Effector memory CD4-positive, alpha-beta T cell (primary cell): ENCODE measurements around the gene SRGAP1.

ENCODE experiments used
- DNase-seq, 3 donors: peaks; one replicate each; pipeline ENCODE4 v3.0.0-alpha.2; 2020
- H3K27ac ChIP-seq: 2 replicates; pipeline ENCODE4 v1.7.0; 2013; ENCODE audit warnings: mild to moderate bottlenecking, low read length, moderate library complexity; ENCODE audit not compliant: insufficient read depth, poor library complexity, severe bottlenecking
- H3K27me3 ChIP-seq: replicated peaks from 2 replicates; pipeline ENCODE4 v1.7.0; 2013; ENCODE audit warnings: mild to moderate bottlenecking, low read length; ENCODE audit not compliant: insufficient read depth, control insufficient read depth, poor library complexity, severe bottlenecking
- H3K36me3 ChIP-seq: 2 replicates; pipeline ENCODE4 v1.7.0; 2013; ENCODE audit warnings: mild to moderate bottlenecking, low read length, moderate library complexity; ENCODE audit not compliant: control insufficient read depth, insufficient read depth
- H3K4me1 ChIP-seq: 2 replicates; pipeline ENCODE4 v1.7.0; 2013; ENCODE audit warnings: low read length, mild to moderate bottlenecking; ENCODE audit not compliant: control insufficient read depth, insufficient read depth, poor library complexity, severe bottlenecking
- H3K4me3 ChIP-seq: 2 replicates; pipeline ENCODE4 v1.7.0; 2013; ENCODE audit warnings: low read length, low read depth, mild to moderate bottlenecking; ENCODE audit not compliant: insufficient read depth, poor library complexity, severe bottlenecking
- H3K9me3 ChIP-seq: 2 replicates; pipeline ENCODE4 v1.7.0; 2013; ENCODE audit warnings: mild to moderate bottlenecking, low read length, moderate library complexity; ENCODE audit not compliant: control insufficient read depth

The SRGAP1 gene

GRCh38 chr12:63924781-63925180 is 80.3 kb downstream of the SRGAP1 start:
- Histone ChIP-seq H3K4me3 (no peak overlapping the region), H3K4me1 (no peaks in the 10 kb centered on the region), H3K9me3 (no peaks in the 10 kb centered on the region), H3K27ac (no peak overlapping the region), H3K27me3 (no peaks in the 10 kb centered on the region), H3K36me3 (no peaks in the 10 kb centered on the region)
- DNase-seq: no peak

GRCh38 chr12:63927511-63927910 is 83.0 kb downstream of the SRGAP1 start:
- no peak for DNase-seq
- no peaks in the 10 kb centered on the region for H3K4me1 ChIP-seq
- H3K36me3 ChIP-seq: no peaks in the 10 kb centered on the region

DNA sequence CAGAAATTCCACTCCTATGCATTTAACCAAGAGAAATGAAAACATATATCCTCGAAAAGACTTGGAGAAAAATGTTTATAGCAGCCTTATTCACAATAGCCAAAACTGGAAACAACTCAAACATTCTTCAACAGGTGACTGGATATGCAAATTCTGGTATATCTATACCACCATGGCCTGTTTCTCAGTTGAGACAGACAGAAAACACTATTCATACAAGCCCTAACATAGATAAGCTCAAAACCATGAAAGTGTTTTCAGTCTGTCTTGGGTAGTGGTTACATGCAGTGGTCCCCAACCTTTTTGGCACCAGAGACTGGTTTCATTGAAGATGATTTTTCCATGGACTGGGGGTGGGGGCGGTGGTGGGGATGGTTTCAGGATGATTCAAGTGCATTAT is 83.8 kb downstream of the SRGAP1 start:
- H3K4me1 ChIP-seq: no peaks in the 10 kb centered on the region
- DNase-seq: no peak
- no peak overlapping the region for H3K4me3 ChIP-seq
- H3K9me3 ChIP-seq: no peaks in the 10 kb centered on the region
- no peaks in the 10 kb centered on the region for H3K27me3 ChIP-seq
- no peak overlapping the region for H3K27ac ChIP-seq
- no peaks in the 10 kb centered on the region for H3K36me3 ChIP-seq

More at GRCh38 chr12:63927511-63927910, 83.0 kb downstream of the SRGAP1 start:
- Histone ChIP-seq H3K4me3 (no peak overlapping the region), H3K27ac (no peak overlapping the region), H3K27me3 (no peaks in the 10 kb centered on the region), H3K9me3 (no peaks in the 10 kb centered on the region)

GRCh38 chr12:63929426-63929825 is 84.9 kb downstream of the SRGAP1 start:
- no peak overlapping the region for H3K27ac ChIP-seq
- DNase-seq: no peak

DNA sequence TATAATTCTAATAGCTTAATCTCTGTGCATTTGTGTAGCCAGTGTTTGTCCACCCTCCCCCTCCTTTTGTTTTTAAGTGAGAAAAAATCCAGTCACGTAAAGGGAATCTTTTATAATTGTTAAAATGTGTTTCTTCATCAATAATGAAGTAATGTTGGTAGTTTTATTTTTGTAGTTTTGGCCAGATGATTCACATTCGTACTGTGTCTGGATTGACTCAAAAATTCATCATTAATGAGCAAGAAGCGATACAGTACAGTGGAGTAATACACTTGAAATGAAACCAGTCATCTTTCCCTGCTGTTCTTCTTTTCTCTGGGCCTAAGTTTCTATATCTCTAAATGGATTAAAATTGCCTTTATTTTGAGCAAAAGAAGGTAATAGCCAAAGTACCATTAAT is 86.5 kb downstream of the SRGAP1 start:
- DNase-seq: no peak
- Histone ChIP-seq H3K27ac (no peak overlapping the region), H3K4me1 (no peaks in the 10 kb centered on the region), H3K27me3 (no peaks in the 10 kb centered on the region), H3K9me3 (no peaks in the 10 kb centered on the region), H3K4me3 (no peak overlapping the region), H3K36me3 (no peaks in the 10 kb centered on the region)

More at GRCh38 chr12:63929426-63929825, 84.9 kb downstream of the SRGAP1 start:
- H3K4me1 ChIP-seq: no peaks in the 10 kb centered on the region
- no peaks in the 10 kb centered on the region for H3K9me3 ChIP-seq
- no peak overlapping the region for H3K4me3 ChIP-seq
- no peaks in the 10 kb centered on the region for H3K36me3 ChIP-seq
- no peaks in the 10 kb centered on the region for H3K27me3 ChIP-seq

DNA sequence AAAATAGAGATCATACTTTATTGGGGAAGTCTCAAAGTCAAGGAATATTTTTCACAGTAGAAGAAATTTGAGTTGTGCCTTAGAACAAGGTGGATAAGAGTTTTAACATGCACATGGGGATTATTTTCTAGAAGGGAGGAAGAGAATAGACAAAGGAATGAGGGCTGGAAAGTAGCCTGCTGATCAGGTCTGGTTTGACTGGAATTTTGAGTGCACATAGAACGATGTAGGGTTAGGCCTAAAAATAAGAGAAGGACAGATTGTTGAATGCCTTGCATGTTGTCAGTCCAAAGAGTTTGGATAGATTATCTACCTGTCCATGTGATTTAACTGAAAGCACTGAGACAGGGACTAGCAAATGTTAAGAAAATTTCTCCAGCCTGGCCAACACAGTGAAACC is 87.2 kb downstream of the SRGAP1 start:
- Histone ChIP-seq H3K9me3 (no peaks in the 10 kb centered on the region), H3K27me3 (no peaks in the 10 kb centered on the region), H3K27ac (no peak overlapping the region), H3K36me3 (no peaks in the 10 kb centered on the region), H3K4me3 (no peak overlapping the region), H3K4me1 (no peaks in the 10 kb centered on the region)
- no peak for DNase-seq

DNA sequence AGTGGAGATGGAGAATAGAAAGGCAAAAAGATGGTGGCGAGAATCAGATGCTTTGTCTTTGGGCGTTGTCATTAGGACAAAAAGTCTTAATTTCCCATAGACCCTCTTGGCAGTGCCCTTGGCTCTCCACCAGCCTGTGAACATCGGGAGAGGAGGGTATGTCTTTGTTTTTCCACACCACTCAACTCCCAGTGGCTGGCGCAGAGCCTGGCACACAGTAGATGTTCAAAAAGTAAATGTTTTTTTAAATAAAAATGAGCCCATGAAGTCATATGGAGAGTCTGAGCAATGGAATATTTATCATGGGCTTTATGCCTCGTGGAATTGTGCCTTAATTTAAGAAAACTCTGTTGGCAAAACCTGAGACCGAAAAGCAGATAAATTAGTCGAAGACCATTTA is 90.4 kb downstream of the SRGAP1 start:
- H3K4me1 ChIP-seq: no peaks in the 10 kb centered on the region
- H3K4me3 ChIP-seq: no peak overlapping the region

GRCh38 chr12:63935361-63935760 is 90.9 kb downstream of the SRGAP1 start:
- no peaks in the 10 kb centered on the region for H3K4me1 ChIP-seq
- H3K4me3 ChIP-seq: no peak overlapping the region
- no peak for DNase-seq
- no peaks in the 10 kb centered on the region for H3K9me3 ChIP-seq
- no peaks in the 10 kb centered on the region for H3K27me3 ChIP-seq
- no peaks in the 10 kb centered on the region for H3K36me3 ChIP-seq
- no peak overlapping the region for H3K27ac ChIP-seq

More for the DNA sequence above, 90.4 kb downstream of the SRGAP1 start:
- Histone ChIP-seq H3K36me3 (no peaks in the 10 kb centered on the region), H3K9me3 (no peaks in the 10 kb centered on the region), H3K27me3 (no peaks in the 10 kb centered on the region), H3K27ac (no peak overlapping the region)
- no peak for DNase-seq

GRCh38 chr12:63937378-63938316 is 93.1 kb downstream of the SRGAP1 start:
- Histone ChIP-seq H3K4me3 (no peak overlapping the region), H3K9me3 (no peaks in the 10 kb centered on the region), H3K4me1 (no peaks in the 10 kb centered on the region), H3K27me3 (no peaks in the 10 kb centered on the region), H3K27ac (no peak overlapping the region), H3K36me3 (no peaks in the 10 kb centered on the region)
- DNase-seq: no peak

GRCh38 chr12:63940310-63941005 is 96.0 kb downstream of the SRGAP1 start:
- no peaks in the 10 kb centered on the region for H3K36me3 ChIP-seq
- DNase-seq: no peak
- no peaks in the 10 kb centered on the region for H3K4me1 ChIP-seq
- H3K27ac ChIP-seq: no peak overlapping the region
- no peaks in the 10 kb centered on the region for H3K9me3 ChIP-seq
- no peaks in the 10 kb centered on the region for H3K27me3 ChIP-seq
- H3K4me3 ChIP-seq: no peak overlapping the region
